ENCODE measurements around the gene KLHDC2.

DNA sequence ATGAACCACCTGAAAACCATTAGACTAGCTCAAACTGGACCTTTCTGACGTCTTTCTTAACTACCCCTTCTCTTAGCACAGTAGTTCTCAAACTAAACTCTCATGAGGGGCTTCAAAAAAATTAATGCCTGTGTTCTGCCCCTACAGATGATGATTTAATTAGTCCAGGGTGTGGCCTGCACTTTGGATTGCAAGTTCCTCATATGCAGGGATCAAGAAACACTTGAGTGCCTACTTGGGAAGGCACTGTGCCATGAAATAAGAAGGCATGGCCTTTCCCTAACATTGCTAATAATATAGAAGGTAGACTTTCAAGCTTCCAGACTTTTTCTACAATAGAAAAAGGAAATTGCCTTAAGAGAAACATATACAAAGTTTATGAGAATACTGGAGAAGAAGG, 22.8 kb upstream of the KLHDC2 start:
- TF ChIP-seq EP300 (IDR thresholded peaks at IDR 0.05; ENCODE audit: borderline replicate concordance in 1 of 2, low read depth in 1 of 2, low read length in 1 of 2) (no peak), CTCF (IDR thresholded peaks at IDR 0.05) (no peak), GABPA (IDR thresholded peaks at IDR 0.05; ENCODE audit: low read depth) (no peak), YY1 (IDR thresholded peaks at IDR 0.05; ENCODE audit: low read depth) (no peak), EZH2phosphoT487 (IDR thresholded peaks at IDR 0.05; ENCODE audit: borderline replicate concordance, low read depth) (no peak), POLR2AphosphoS5 (IDR thresholded peaks at IDR 0.05; ENCODE audit: low read depth, low read length) (no peak), TAF1 (IDR thresholded peaks at IDR 0.05; ENCODE audit: borderline replicate concordance, low read depth, low read length) (no peak), RAD21 (IDR thresholded peaks at IDR 0.05; ENCODE audit: low read length) (no peak)

Measured in SK-N-SH (cell line).